ENCODE measurements around the gene PDE7B. TPM values are rescaled to one million over a fixed set of nuclear protein-coding genes. Genes with fewer than 3 reads are reported as not detected.

PDE7B gene
- total and polyA plus RNA-seq, 2 donors (not counting 1 experiment from before 2014, with no cell fraction given) = 2.6 to 7.5 TPM

- peaks cover 4% of the 10 kb centered on the region for H3K4me1 Mint-ChIP-seq
- H3K27me3 Mint-ChIP-seq = no peaks in the 10 kb centered on the region
- no peak overlapping the region for H3K4me3 ChIP-seq (ENCODE audit: control extremely low read depth in 1 of 5, extremely low read depth in 1 of 5, insufficient read depth in 1 of 5, low read depth in 2 of 5, low read length in 4 of 5)
- H3K27ac ChIP-seq (ENCODE audit: low read length in 2 of 2) = no peak overlapping the region
- no peak for DNase-seq
- H3K4me1 ChIP-seq (ENCODE audit: control insufficient read depth in 2 of 2, insufficient read depth in 2 of 2, low read length in 2 of 2) = peaks cover 0 to 6% of the 10 kb centered on the region in 2 donors
- CTCF ChIA-PET = no interaction called here
- H3K4me3 Mint-ChIP-seq = no peak overlapping the region
- H3K36me3 ChIP-seq (replicated peaks in 1 of 2; ENCODE audit: control extremely low read depth in 1 of 2, control insufficient read depth in 1 of 2, extremely low read depth in 1 of 2, insufficient read depth in 2 of 2, low read length in 1 of 2) = no peaks in the 10 kb centered on the region
- H3K9ac ChIP-seq (ENCODE audit: low read length) = no peak overlapping the region
- H4K20me1 ChIP-seq (ENCODE audit: control insufficient read depth, insufficient read depth, low read length, poor library complexity, severe bottlenecking) = no peaks in the 10 kb centered on the region
- no peak overlapping the region for H3K27ac Mint-ChIP-seq
- no peaks in the 10 kb centered on the region for H3K27me3 ChIP-seq (replicated peaks in 1 of 4; ENCODE audit: control extremely low read depth in 1 of 4, control insufficient read depth in 3 of 4, insufficient read depth in 4 of 4, low read length in 3 of 4)
- no peaks in the 10 kb centered on the region for H3K9me3 ChIP-seq (ENCODE audit: control extremely low read depth in 1 of 3, control insufficient read depth in 2 of 3, insufficient read depth in 1 of 3, low read length in 2 of 3)
- POLR2A ChIA-PET = interaction anchor here (0.5 kb wide), 1 partner anchor 11 kb away, joined by 4 read pairs; no protein-coding TSS in a partner anchor
- no peak overlapping the region for H2AFZ ChIP-seq (ENCODE audit: insufficient read depth, low read depth, low read length, poor library complexity, severe bottlenecking)
- 100% methylated on average over 1 of the region's 7 CpGs for WGBS (ENCODE audit: insufficient coverage)
- H3K9me3 Mint-ChIP-seq (ENCODE audit: insufficient read depth) = no peaks in the 10 kb centered on the region
- ATAC-seq (ENCODE audit: low read depth) = no peak
- peaks cover 8% of the 10 kb centered on the region for H3K79me2 ChIP-seq (ENCODE audit: control insufficient read depth, insufficient read depth, low read length)
- intact Hi-C loops (cut with micrococcal nuclease) = loop anchor here (2.0 kb wide), 1 partner anchor 14 kb away; no protein-coding TSS in a partner anchor
- TF ChIP-seq CTCF (IDR thresholded peaks at IDR 0.05) (no peak), EZH2 (IDR thresholded peaks at IDR 0.05; ENCODE audit: borderline replicate concordance, insufficient read depth, low read depth, low read length, poor library complexity, severe bottlenecking) (no peak)
- H3K4me2 ChIP-seq (replicated peaks; ENCODE audit: low read depth, low read length, poor library complexity, severe bottlenecking) = no peak overlapping the region
Measured at GRCh38 chr6:135866445-135867123, 15.1 kb downstream of the PDE7B start.

- no peaks in the 10 kb centered on the region for H3K4me1 Mint-ChIP-seq
- intact Hi-C loops (cut with micrococcal nuclease) = loop anchor here (2.0 kb wide), 1 partner anchor 13 kb away; no protein-coding TSS in a partner anchor
- H3K9me3 Mint-ChIP-seq (ENCODE audit: insufficient read depth) = no peaks in the 10 kb centered on the region
- ATAC-seq (ENCODE audit: low read depth) (no peak), DNase-seq (no peak)
- TF ChIP-seq CTCF (IDR thresholded peaks at IDR 0.05) = no peak
- H3K27me3 Mint-ChIP-seq = no peaks in the 10 kb centered on the region
- H2AFZ ChIP-seq (ENCODE audit: insufficient read depth, low read depth, low read length, poor library complexity, severe bottlenecking) = no peak overlapping the region
- peaks cover under 1% of the 10 kb centered on the region for H3K79me2 ChIP-seq (ENCODE audit: control insufficient read depth, insufficient read depth, low read length)
- no CpG with 5 or more reads among the region's 6 CpGs for WGBS (ENCODE audit: insufficient coverage)
- no peak overlapping the region for H3K27ac Mint-ChIP-seq
- H3K9me3 ChIP-seq (ENCODE audit: control extremely low read depth in 1 of 3, control insufficient read depth in 2 of 3, insufficient read depth in 1 of 3, low read length in 2 of 3) = no peaks in the 10 kb centered on the region
- H3K36me3 ChIP-seq (replicated peaks in 1 of 2; ENCODE audit: control extremely low read depth in 1 of 2, control insufficient read depth in 1 of 2, extremely low read depth in 1 of 2, insufficient read depth in 2 of 2, low read length in 1 of 2) = no peaks in the 10 kb centered on the region
- CTCF ChIA-PET = no interaction called here
- H3K4me1 ChIP-seq (ENCODE audit: control insufficient read depth in 2 of 2, insufficient read depth in 2 of 2, low read length in 2 of 2) = no peaks in the 10 kb centered on the region
- H3K27ac ChIP-seq (ENCODE audit: low read length in 2 of 2) = no peak overlapping the region
- no peak overlapping the region for H3K9ac ChIP-seq (ENCODE audit: low read length)
- no peaks in the 10 kb centered on the region for H4K20me1 ChIP-seq (ENCODE audit: control insufficient read depth, insufficient read depth, low read length, poor library complexity, severe bottlenecking)
- H3K4me3 ChIP-seq (ENCODE audit: control extremely low read depth in 1 of 5, extremely low read depth in 1 of 5, insufficient read depth in 1 of 5, low read depth in 2 of 5, low read length in 4 of 5) = no peak overlapping the region
- H3K27me3 ChIP-seq (replicated peaks in 1 of 4; ENCODE audit: control extremely low read depth in 1 of 4, control insufficient read depth in 3 of 4, insufficient read depth in 4 of 4, low read length in 3 of 4) = no peaks in the 10 kb centered on the region
- no peak overlapping the region for H3K4me2 ChIP-seq (replicated peaks; ENCODE audit: low read depth, low read length, poor library complexity, severe bottlenecking)
- POLR2A ChIA-PET = no interaction called here
- H3K4me3 Mint-ChIP-seq = no peak overlapping the region
Measured at GRCh38 chr6:135867332-135867731, 15.8 kb downstream of the PDE7B start.
